GM12878 (cell line): ENCODE data around the gene USP10. TPM values are rescaled to one million over a fixed set of nuclear protein-coding genes. Genes with fewer than 3 reads are reported as not detected.

Experiments
- ATAC-seq: fragments of 200-7000 bp; cut with Tn5 transposase; 3 replicates; pipeline ENCODE4 v1.9.1; 2020; ENCODE audit warnings: mild to moderate bottlenecking, moderate library complexity
- BruUV-seq: library from RNA; stranded (reverse); fragments of 400-500 nt; replicated peaks from 2 replicates; lab custom pipeline; 2021; lab: Mats Ljungman, UMichigan
- CTCF ChIA-PET: fragments of 300-600 bp; sonication (Branson Sonifier 250); formaldehyde crosslinking; extraction: SDS; loops from one replicate; lab custom pipeline; 2021; ENCODE audit warnings: inconsistent platforms; lab: Yijun Ruan, JAX
- POLR2A ChIA-PET: fragments of 350-600 bp; formaldehyde crosslinking; extraction: SDS; loops from one replicate; lab custom pipeline; 2021; ENCODE audit warnings: inconsistent platforms; lab: Charles Lee
- RAD21 ChIA-PET: fragments of 300-600 bp; sonication (Branson Sonifier 250); formaldehyde crosslinking; loops from one replicate; lab custom pipeline; 2023; ENCODE audit warnings: antibody characterized with exemption; ENCODE audit not compliant: unreplicated experiment; lab: Charles Lee
- SMC1A ChIA-PET: fragments of 300-600 bp; sonication (Branson Sonifier 250); formaldehyde crosslinking; loops from one replicate; lab custom pipeline; 2023; ENCODE audit not compliant: unreplicated experiment, uncharacterized antibody; lab: Charles Lee
- DNase-seq: peaks from one replicate; pipeline ENCODE4 v3.0.0-alpha.2; 2011; ENCODE audit warnings: low read depth, low spot score
- FAIRE-seq: peaks from 3 replicates; lab custom pipeline; 2011; peaks lifted over from hg19 to GRCh38; lab: Jason Lieb, UNC
- H2AFZ ChIP-seq: 2 replicates; pipeline ENCODE4 v1.6.0; 2011; ENCODE audit warnings: low read depth, low read length, control low read depth; ENCODE audit not compliant: control insufficient read depth
- H3K27ac ChIP-seq: 2 replicates; pipeline ENCODE4 v1.5.1; 2011; ENCODE audit warnings: control low read depth; ENCODE audit not compliant: control insufficient read depth, insufficient read depth
- H3K27me3 ChIP-seq, 2 experiments: replicated peaks in 1 of 2; 2 replicates each; pipeline versions ENCODE4 v1.6.0 to v1.6.1; 2011; ENCODE audit warnings: low read length in 1 of 2; ENCODE audit not compliant: control insufficient read depth in 2 of 2, insufficient read depth in 2 of 2
- H3K36me3 ChIP-seq, 2 experiments: 2 replicates each; pipeline ENCODE4 v1.5.1; 2011; ENCODE audit warnings: low read length in 1 of 2; ENCODE audit not compliant: control insufficient read depth in 2 of 2, insufficient read depth in 2 of 2
- H3K4me1 ChIP-seq: 2 replicates; pipeline ENCODE4 v1.6.1; 2011; ENCODE audit warnings: mild to moderate bottlenecking, low read length, moderate library complexity, mixed read lengths; ENCODE audit not compliant: control insufficient read depth, insufficient read depth
- H3K4me2 ChIP-seq: 2 replicates; pipeline ENCODE4 v1.6.0; 2011; ENCODE audit warnings: control low read depth; ENCODE audit not compliant: control insufficient read depth, insufficient read depth
- H3K4me3 ChIP-seq: fragments of 200-600 bp; sonication (generic); 2 replicates; pipeline ENCODE4 v1.5.1; 2016
- H3K79me2 ChIP-seq: 2 replicates; pipeline ENCODE4 v1.6.0; 2011; ENCODE audit warnings: low read length; ENCODE audit not compliant: control insufficient read depth, insufficient read depth
- H3K9ac ChIP-seq: 2 replicates; pipeline ENCODE4 v1.8.0; 2011; ENCODE audit warnings: low read length, control low read depth, mixed read lengths; ENCODE audit not compliant: control insufficient read depth, insufficient read depth
- H3K9me3 ChIP-seq: replicated peaks from 3 replicates; pipeline ENCODE4 v1.5.1; 2011; ENCODE audit warnings: mild to moderate bottlenecking, low read length; ENCODE audit not compliant: control insufficient read depth, insufficient read depth
- H4K20me1 ChIP-seq: 2 replicates; pipeline ENCODE4 v1.6.0; 2011; ENCODE audit not compliant: control insufficient read depth, insufficient read depth
- BACH1 ChIP-seq: fragments of 450-650 bp; IDR thresholded peaks from 2 replicates; pipeline ENCODE4 v1.6.1; 2017; ENCODE audit warnings: mild to moderate bottlenecking, borderline replicate concordance
- CBX3 ChIP-seq: fragments of 200-600 bp; sonication (generic); IDR thresholded peaks from 2 replicates; pipeline ENCODE4 v1.6.1; 2016; ENCODE audit warnings: low read depth, borderline replicate concordance
- CHD2 ChIP-seq: IDR thresholded peaks from 2 replicates; pipeline ENCODE4 v1.6.1; 2011; ENCODE audit warnings: low read depth, low read length, improper control_type of control experiment, borderline replicate concordance
- CHD4 ChIP-seq: fragments of 200-600 bp; sonication (generic); IDR thresholded peaks from 2 replicates; pipeline ENCODE4 v1.6.1; 2016; ENCODE audit warnings: mild to moderate bottlenecking
- CREB1 ChIP-seq: IDR thresholded peaks from 2 replicates; pipeline ENCODE4 v1.6.1; 2012; ENCODE audit warnings: low read depth, mild to moderate bottlenecking, inconsistent platforms
- CREM ChIP-seq: IDR thresholded peaks from 2 replicates; pipeline ENCODE4 v1.6.1; 2014; ENCODE audit warnings: antibody characterized with exemption, low read depth
- JUNB ChIP-seq: IDR thresholded peaks from 2 replicates; pipeline ENCODE4 v1.6.1; 2016; ENCODE audit warnings: antibody characterized with exemption, mild to moderate bottlenecking
- KLF5 ChIP-seq: fragments of 450-650 bp; IDR thresholded peaks from 2 replicates; pipeline ENCODE4 v1.6.1; 2014; ENCODE audit warnings: mild to moderate bottlenecking; ENCODE audit not compliant: partially characterized antibody
- MXI1 ChIP-seq: fragments of 150-350 bp; IDR thresholded peaks from 2 replicates; pipeline ENCODE4 v1.6.1; 2011; ENCODE audit warnings: low read depth, mild to moderate bottlenecking, inconsistent platforms, low read length, improper control_type of control experiment
- NFXL1 ChIP-seq: fragments of 450-650 bp; IDR thresholded peaks from 2 replicates; pipeline ENCODE4 v1.6.1; 2017; ENCODE audit warnings: antibody characterized with exemption, mild to moderate bottlenecking, borderline replicate concordance
- NR2C1 ChIP-seq: fragments of 450-650 bp; IDR thresholded peaks from 2 replicates; pipeline ENCODE4 v1.6.1; 2017; ENCODE audit warnings: antibody characterized with exemption, mild to moderate bottlenecking, moderate library complexity
- SMARCA5 ChIP-seq: fragments of 450-650 bp; IDR thresholded peaks from 2 replicates; pipeline ENCODE4 v1.6.1; 2017; ENCODE audit warnings: mild to moderate bottlenecking
- TAF1 ChIP-seq: IDR thresholded peaks from 2 replicates; pipeline ENCODE4 v1.6.1; 2011; ENCODE audit warnings: mild to moderate bottlenecking, low read depth, low read length, borderline replicate concordance
- TCF12 ChIP-seq: IDR thresholded peaks from 2 replicates; pipeline ENCODE4 v1.6.1; 2011; ENCODE audit warnings: low read depth, mild to moderate bottlenecking, low read length
- WGBS: methylation state at CpG from one replicate; pipeline ENCODE4 v1.1.6; 2016; ENCODE audit warnings: low lambda C conversion rate; ENCODE audit not compliant: insufficient replicate concordance, insufficient coverage; ENCODE audit errors: missing lambda C conversion rate; 5-methylcytosine and 5-hydroxymethylcytosine counted together
- in situ Hi-C: fragments of 300-500 bp; cut with MboI; formaldehyde crosslinking; loops from 9 replicates; pipeline ENCODE4 v1.14.3; 2018; ENCODE audit warnings: mixed read lengths
- intact Hi-C: fragments of 100-400 bp; cut with micrococcal nuclease; formaldehyde crosslinking; loops from one replicate; pipeline ENCODE4 v1.14.2; 2022; ENCODE audit not compliant: unreplicated experiment
- polyA plus RNA-seq, 11 experiments: library from polyadenylated mRNA; depleted of rRNA in 4 of 11; unstranded in 6 of 11; stranded (reverse) in 5 of 11; fragments of >200 nt; fragmentation: Nextera tagmentation in 4 of 11; fragmentation: Illumina TruSeq in 1 of 11; extraction: Ambion mirVana in 4 of 11; extraction: Trizol in 1 of 11; gene quantifications; 1 replicate in 1 of 11; 2 replicates in 10 of 11; pipeline versions ENCODE4 v1.2.1 to v1.2.3, GENCODE V29; 2011 to 2016; ENCODE audit warnings: inconsistent platforms in 2 of 11, missing spikeins in 2 of 11, low read depth in 1 of 11
- total RNA-seq, 4 experiments: library from RNA; depleted of rRNA in 3 of 4; stranded (reverse); fragments of >200 nt in 3 of 4; fragmentation: Illumina TruSeq in 1 of 4; extraction: Trizol in 1 of 4; gene quantifications; 2 replicates each; pipeline versions ENCODE4 v1.2.1 to v1.2.3, GENCODE V29; 2013 to 2021

Gene USP10
- total and polyA plus RNA-seq, 10 of the 15 experiments (the other 5 are each of a cell fraction or from before 2014, with no cell fraction given) = 46.1 to 160 (median 105) TPM

DNA sequence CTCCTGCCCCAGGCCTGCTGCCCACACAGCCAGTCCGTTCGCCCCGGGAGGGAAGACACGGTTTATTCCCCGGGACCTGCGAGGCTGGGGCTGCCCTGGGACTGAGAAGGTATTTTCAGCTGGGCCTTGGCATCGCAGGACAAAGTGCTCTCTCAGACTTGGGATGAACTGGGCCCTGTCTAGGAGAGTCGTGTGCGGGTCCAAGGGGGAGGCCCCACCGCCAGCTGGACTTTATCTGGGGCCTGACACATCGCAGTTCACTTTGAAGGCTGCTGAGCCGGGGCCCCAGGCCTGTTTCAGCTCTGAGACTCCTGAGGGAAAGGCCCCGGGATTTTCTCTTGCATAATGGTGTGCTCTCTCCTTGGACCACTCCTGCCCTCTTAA, 126.8 kb downstream of the USP10 start:
- FAIRE-seq (no peak), DNase-seq (no peak), ATAC-seq (no peak)
- 50% methylated on average over 13 of the region's 13 CpGs for WGBS
- POLR2A ChIA-PET = no interaction called here
- Histone ChIP-seq H2AFZ (no peak overlapping the region), H3K27ac (no peak overlapping the region), H3K36me3 (no peaks in the 10 kb centered on the region), H3K4me1 (no peaks in the 10 kb centered on the region), H3K4me3 (no peak overlapping the region), H3K9ac (no peak overlapping the region), H3K79me2 (no peaks in the 10 kb centered on the region), H3K9me3 (no peaks in the 10 kb centered on the region), H3K4me2 (no peak overlapping the region), H4K20me1 (no peaks in the 10 kb centered on the region), H3K27me3 (peaks cover 0 to 2% of the 10 kb centered on the region in 2 experiments; a peak in 2 of 4 replicates)
- SMC1A ChIA-PET = interaction anchor here (0.8 kb wide), 1 partner anchor 72 kb away, joined by 3 read pairs; no protein-coding TSS in a partner anchor
- in situ Hi-C loops (no loop called here), intact Hi-C loops (no loop called here)
- TF ChIP-seq CREM (no peak), NR2C1 (no peak), CREB1 (no peak), TCF12 (no peak), CHD4 (no peak), TAF1 (no peak), BACH1 (no peak), NFXL1 (no peak)
- BruUV-seq = no TSS peak
- CTCF ChIA-PET = interaction anchor here (1.1 kb wide), 2 partner anchors 88 to 126 kb away, joined by 3 to 5 read pairs; no protein-coding TSS in a partner anchor
- RAD21 ChIA-PET = no interaction called here

DNA sequence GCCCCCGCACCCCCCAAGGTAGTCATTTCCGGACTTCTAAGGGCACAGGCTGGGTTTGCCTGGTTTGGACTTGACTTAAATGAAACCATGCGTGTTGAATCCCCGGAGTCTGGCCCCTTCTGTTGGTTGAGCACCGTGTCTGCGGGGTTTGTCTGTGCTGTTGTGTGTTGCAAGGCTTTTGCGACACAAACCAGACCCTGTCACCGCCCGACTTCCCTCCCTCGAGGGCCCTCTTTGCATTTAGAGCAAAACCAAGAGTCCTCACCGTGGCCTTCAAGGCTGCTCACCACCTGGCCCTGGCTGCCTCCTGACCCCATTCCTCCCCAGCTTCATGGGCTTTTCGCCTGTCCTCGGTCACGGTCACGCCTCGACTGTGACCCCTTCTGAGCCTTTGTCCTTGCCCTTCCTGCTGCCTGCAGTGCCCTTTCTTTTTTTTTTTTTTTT, 127.4 kb downstream of the USP10 start:
- no peak overlapping the region for H3K9ac ChIP-seq
- in situ Hi-C loops = no loop called here
- SMC1A ChIA-PET = no interaction called here
- no peaks in the 10 kb centered on the region; a peak in 2 of 4 replicates for H3K27me3 ChIP-seq
- H3K36me3 ChIP-seq = no peaks in the 10 kb centered on the region
- no peak overlapping the region for H3K4me2 ChIP-seq
- POLR2A ChIA-PET = no interaction called here
- no peak for DNase-seq
- CTCF ChIA-PET = interaction anchor here (1.1 kb wide), 1 partner anchor 89 kb away, joined by 5 read pairs; no protein-coding TSS in a partner anchor
- no TSS peak for BruUV-seq
- no peaks in the 10 kb centered on the region for H4K20me1 ChIP-seq
- ATAC-seq = no peak
- FAIRE-seq = no peak
- H2AFZ ChIP-seq = no peak overlapping the region
- no peaks in the 10 kb centered on the region for H3K9me3 ChIP-seq
- no peaks in the 10 kb centered on the region for H3K4me1 ChIP-seq
- RAD21 ChIA-PET = no interaction called here
- H3K4me3 ChIP-seq = no peak overlapping the region
- no peak overlapping the region for H3K27ac ChIP-seq
- TF ChIP-seq SMARCA5 (no peak), CBX3 (no peak), MXI1 (no peak), CHD2 (no peak), JUNB (no peak), KLF5 (no peak)
- intact Hi-C loops = no loop called here
- 36% methylated on average over 16 of the region's 16 CpGs for WGBS
- H3K79me2 ChIP-seq = no peaks in the 10 kb centered on the region
